ENCODE results near the gene SHD. TPM values are rescaled to one million over a fixed set of nuclear protein-coding genes. Genes with fewer than 3 reads are reported as not detected.

SHD gene
- total and polyA plus RNA-seq, 2 of the 8 experiments (the other 6 are each of a cell fraction or from before 2014, with no cell fraction given): 5.8 to 10.7 TPM

DNA sequence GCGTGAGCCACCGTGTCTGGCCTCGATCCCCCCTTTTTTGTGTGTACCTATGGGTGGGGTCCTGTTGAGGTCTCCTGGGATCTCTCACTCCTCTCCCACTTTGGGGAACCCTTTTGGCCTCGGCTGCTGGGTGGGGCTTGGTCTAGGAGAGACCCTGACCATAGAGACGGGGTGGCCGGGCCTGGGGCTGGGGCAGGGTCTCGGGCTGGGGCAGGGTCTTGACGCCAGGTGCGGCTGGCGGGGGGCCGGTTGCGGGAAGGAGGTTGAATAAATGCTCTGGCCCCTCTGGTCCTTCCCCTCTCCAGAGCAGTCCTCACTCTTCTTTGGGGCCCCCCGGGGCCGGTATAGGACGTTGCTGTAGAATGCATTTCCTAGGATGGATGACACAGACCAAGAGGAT lies 13.4 kb downstream of the SHD start:
- no peak overlapping the region for H3K4ac ChIP-seq (replicated peaks; ENCODE audit: insufficient read length, low read depth, low read length)
- no peak overlapping the region for H3K14ac ChIP-seq (ENCODE audit: insufficient read length)
- H3K27ac ChIP-seq (ENCODE audit: low read depth, low read length): no peak overlapping the region
- no peak overlapping the region for H2BK120ac ChIP-seq (replicated peaks; ENCODE audit: low read depth, low read length)
- no peak overlapping the region for H3K56ac ChIP-seq (replicated peaks; ENCODE audit: insufficient read length, low read depth, low read length)
- H3K4me1 ChIP-seq (replicated peaks in 1 of 4; ENCODE audit: control insufficient read depth in 3 of 4, insufficient read depth in 4 of 4, low read length in 3 of 4): peaks cover 0 to 7% (median 1%) of the 10 kb centered on the region in 4 experiments; a peak in 4 of 7 replicates
- H4K5ac ChIP-seq (ENCODE audit: insufficient read length, low read depth, low read length): no peak overlapping the region
- no peak overlapping the region for H3K23ac ChIP-seq (ENCODE audit: insufficient read length)
- H4K20me1 ChIP-seq (replicated peaks in 1 of 2; ENCODE audit: control insufficient read depth in 1 of 2, insufficient read depth in 2 of 2, low read length in 2 of 2): no peaks in the 10 kb centered on the region
- no peak overlapping the region for H4K91ac ChIP-seq (replicated peaks; ENCODE audit: insufficient read length, low read length)
- H2AK5ac ChIP-seq (ENCODE audit: low read depth, low read length): no peak overlapping the region
- H3K9me3 ChIP-seq (ENCODE audit: insufficient read depth in 2 of 2, low read depth in 1 of 2, low read length in 1 of 2): no peaks in the 10 kb centered on the region
- H2BK20ac ChIP-seq (ENCODE audit: low read length): no peak overlapping the region
- no peaks in the 10 kb centered on the region for H3K79me2 ChIP-seq (ENCODE audit: control insufficient read depth in 1 of 2, insufficient read depth in 2 of 2, low read length in 2 of 2)
- H3K79me1 ChIP-seq (ENCODE audit: low read depth, low read length): no peaks in the 10 kb centered on the region
- FAIRE-seq (no peak), DNase-seq (ENCODE audit: low read depth in 1 of 2, low spot score in 2 of 2) (no peak)
- no peak overlapping the region for H3K9ac ChIP-seq (replicated peaks in 1 of 4; ENCODE audit: extremely low read depth in 1 of 4, low read depth in 3 of 4, low read length in 3 of 4)
- no peak overlapping the region for H3K4me2 ChIP-seq (ENCODE audit: insufficient read depth in 1 of 2, low read depth in 2 of 2, low read length in 2 of 2)
- TF ChIP-seq ZNF274 (IDR thresholded peaks at IDR 0.05; ENCODE audit: borderline replicate concordance, extremely low read depth, low read length): no peak
- TF ChIP-seq MAFK (IDR thresholded peaks at IDR 0.05; ENCODE audit: low read depth, low read length): no peak
- TF ChIP-seq JUN (IDR thresholded peaks at IDR 0.05; ENCODE audit: low read depth, low read length): no peak
- TF ChIP-seq CHD2 (IDR thresholded peaks at IDR 0.05; ENCODE audit: low read length): no peak
- TF ChIP-seq CTBP2 (IDR thresholded peaks at IDR 0.05; ENCODE audit: borderline replicate concordance, insufficient read depth, insufficient read length, low read length): no peak
- no peak for TF ChIP-seq POLR2A (IDR thresholded peaks at IDR 0.05; ENCODE audit: control extremely low read depth in 1 of 2, low read depth in 2 of 2, low read length in 2 of 2)
- no peak for TF ChIP-seq GABPA (IDR thresholded peaks at IDR 0.05; ENCODE audit: borderline replicate concordance, insufficient read depth, low read length)
- TF ChIP-seq JUND (IDR thresholded peaks at IDR 0.05; ENCODE audit: low read length): no peak
- TF ChIP-seq RXRA (IDR thresholded peaks at IDR 0.05; ENCODE audit: insufficient read depth, low read depth, low read length): no peak
- POLR2A ChIA-PET (ENCODE audit: partially characterized antibody): interaction anchor here (1.0 to 1.9 kb wide), 4 partner anchors 18 to 114 kb away, joined by 3 to 4 read pairs (median 3); partner anchors contain the start of gene STAP2
- H3K27me3 ChIP-seq (replicated peaks in 1 of 4; ENCODE audit: control insufficient read depth in 3 of 4, extremely low read depth in 1 of 4, insufficient read depth in 3 of 4, low read length in 3 of 4): no peaks in the 10 kb centered on the region; a peak in 1 of 7 replicates
- H2BK12ac ChIP-seq (ENCODE audit: low read depth, low read length): no peak overlapping the region
- no peak overlapping the region for H2BK5ac ChIP-seq (ENCODE audit: low read depth, low read length)
- H2AFZ ChIP-seq (ENCODE audit: low read length): no peak overlapping the region
- H4K8ac ChIP-seq (ENCODE audit: extremely low read depth, insufficient read depth, low read length): no peak overlapping the region
- no peak overlapping the region for H3K4me3 ChIP-seq (ENCODE audit: extremely low read depth in 1 of 4, insufficient read depth in 2 of 4, low read depth in 3 of 4, low read length in 4 of 4)
- H3K36me3 ChIP-seq (ENCODE audit: control insufficient read depth in 2 of 4, insufficient read depth in 4 of 4, low read length in 3 of 4): no peaks in the 10 kb centered on the region
- H2BK15ac ChIP-seq (ENCODE audit: low read length): no peak overlapping the region
- 88% methylated on average over 13 of the region's 15 CpGs; no CpG with 5 or more reads in 1 of the 2 experiments for WGBS, 2 experiments (ENCODE audit: extremely low coverage in 1 of 2, insufficient coverage in 1 of 2, insufficient read length in 1 of 2, insufficient replicate concordance in 2 of 2, low coverage in 1 of 2, low lambda C conversion rate in 2 of 2, missing lambda C conversion rate in 1 of 2)
- H3K23me2 ChIP-seq (ENCODE audit: low read depth, low read length): no peaks in the 10 kb centered on the region
- no peak overlapping the region for H3K18ac ChIP-seq (ENCODE audit: extremely low read depth, low read length)
- CTCF ChIA-PET (ENCODE audit: partially characterized antibody): interaction anchor here (0.8 to 1.5 kb wide), 2 partner anchors 18 to 36 kb away, joined by 3 read pairs; no protein-coding TSS in a partner anchor
